Transverse colon (tissue), 4 donors: ENCODE results near the gene DIP2A. TPM values are rescaled to one million over a fixed set of nuclear protein-coding genes. Genes with fewer than 3 reads are reported as not detected.

ENCODE experiments used
- DNase-seq: peaks from one replicate; pipeline ENCODE4 v3.0.0-alpha.2; 2019
- H3K27ac ChIP-seq, 4 donors: fragments of 200-600 bp; sonication (generic); 2 replicates each; pipeline ENCODE4 v1.5.1; 2016 to 2018; ENCODE audit warnings: inconsistent platforms in 4 of 4
- H3K27me3 ChIP-seq: fragments of 200-600 bp; sonication (generic); 2 replicates; pipeline ENCODE4 v1.5.1; 2017; ENCODE audit warnings: inconsistent platforms
- H3K36me3 ChIP-seq, 4 donors: fragments of 200-600 bp; sonication (generic); 2 replicates each; pipeline ENCODE4 v1.5.1; 2017 to 2019; ENCODE audit warnings: inconsistent platforms in 4 of 4
- H3K4me1 ChIP-seq, 4 donors: fragments of 200-600 bp; sonication (generic); 2 replicates each; pipeline ENCODE4 v1.5.1; 2017 to 2020; ENCODE audit warnings: inconsistent platforms in 4 of 4
- H3K4me3 ChIP-seq, 4 donors: fragments of 200-600 bp; sonication (generic); 1 replicate in 1 of 4; 2 replicates in 3 of 4; pipeline versions ENCODE4 v1.5.1 to v1.6.1; 2017 to 2019; ENCODE audit warnings: inconsistent platforms in 4 of 4
- H3K9me3 ChIP-seq, 2 donors: fragments of 200-600 bp; sonication (generic); 2 replicates each; pipeline ENCODE4 v1.5.1; 2017 to 2019; ENCODE audit warnings: inconsistent platforms in 2 of 2
- EP300 ChIP-seq: sonication (generic); formaldehyde crosslinking; IDR thresholded peaks from one replicate; pipeline ENCODE4 v1.6.1; 2017; ENCODE audit warnings: antibody characterized with exemption, low read depth
- POLR2A ChIP-seq: fragments of 450-650 bp; IDR thresholded peaks from one replicate; pipeline ENCODE4 v1.6.1; 2016; ENCODE audit warnings: antibody characterized with exemption, mild to moderate bottlenecking, moderate library complexity
- POLR2AphosphoS5 ChIP-seq, 3 donors: sonication (generic); formaldehyde crosslinking; IDR thresholded peaks; one replicate each; pipeline ENCODE4 v1.6.1; 2016; ENCODE audit warnings: antibody characterized with exemption in 3 of 3
- WGBS, 2 donors: methylation state at CpG; one replicate each; pipeline ENCODE4 v1.1.5; 2018; ENCODE audit warnings: low coverage in 1 of 2; 5-methylcytosine and 5-hydroxymethylcytosine counted together
- in situ Hi-C, 4 donors: fragments of 200-750 bp; cut with MboI; loops; one replicate each; pipeline versions ENCODE4 v1.15.0 to v1.15.1; 2017; ENCODE audit warnings: low sequenced_read_pairs in 3 of 4, low pct_ligation_motif_present in 1 of 4, low pct_unique_long_range_greater_than_20kb in 1 of 4
- intact Hi-C: fragments of 100-400 bp; cut with DNase I; formaldehyde crosslinking; loops from one replicate; pipeline ENCODE4 v1.15.1; 2023; ENCODE audit warnings: low total_unique reads
- total RNA-seq, 4 donors: library from RNA; depleted of rRNA; stranded (reverse); fragments of >200 nt; gene quantifications; one replicate each; pipeline ENCODE4 v1.1.0, GENCODE V29; 2016
- TF ChIP-seq, protein P1 (sequence below), 5 experiments: fragments of 200-600 bp in 3 of 5; fragments of 450-650 bp in 2 of 5; sonication (generic) in 3 of 5; IDR thresholded peaks; 1 replicate in 2 of 5; 2 replicates in 3 of 5; pipeline ENCODE4 v1.5.1; 2016 to 2017; ENCODE audit warnings: antibody characterized with exemption in 5 of 5, inconsistent platforms in 3 of 5, mild to moderate bottlenecking in 2 of 5, moderate library complexity in 1 of 5

Gene DIP2A
- total RNA-seq, 4 donors from 2014 or later: 68.8 to 121 (median 92.9) TPM

DNA sequence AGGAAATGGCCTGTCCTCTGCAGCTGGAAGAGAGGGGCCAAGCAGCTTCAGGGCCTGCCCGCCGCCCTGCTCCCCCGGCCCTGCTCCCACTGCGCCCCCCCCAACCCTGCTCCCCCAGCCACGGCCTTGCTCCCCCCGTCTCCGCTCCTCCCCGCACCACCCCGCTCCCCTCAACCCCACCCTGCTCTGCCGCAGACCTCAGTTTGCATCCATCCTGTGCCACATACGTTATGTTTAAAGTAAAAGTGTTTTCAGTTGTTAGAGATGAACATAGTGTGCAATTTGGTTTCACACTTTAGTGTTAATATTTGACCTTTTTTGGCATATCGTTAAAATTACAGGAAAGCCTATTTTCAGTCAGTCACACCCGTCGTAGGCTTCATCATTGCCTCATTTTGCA, 34.1 kb upstream of the DIP2A start:
- WGBS, 2 donors: 75 to 88% methylated on average over 3 to 13 of the region's 14 CpGs
- no peak overlapping the region for H3K4me3 ChIP-seq
- H3K27ac ChIP-seq: peak overlapping the region in 1 of 4 donors; percentile 8
- no peak for DNase-seq
- intact Hi-C loops: no loop called here
- in situ Hi-C loops: no loop called here
- H3K9me3 ChIP-seq: no peaks in the 10 kb centered on the region
- no peaks in the 10 kb centered on the region for H3K27me3 ChIP-seq
- TF ChIP-seq EP300 (no peak), POLR2A (no peak), POLR2AphosphoS5 (IDR thresholded peaks at IDR 0.05) (no peak)
- TF ChIP-seq, protein P1, sequence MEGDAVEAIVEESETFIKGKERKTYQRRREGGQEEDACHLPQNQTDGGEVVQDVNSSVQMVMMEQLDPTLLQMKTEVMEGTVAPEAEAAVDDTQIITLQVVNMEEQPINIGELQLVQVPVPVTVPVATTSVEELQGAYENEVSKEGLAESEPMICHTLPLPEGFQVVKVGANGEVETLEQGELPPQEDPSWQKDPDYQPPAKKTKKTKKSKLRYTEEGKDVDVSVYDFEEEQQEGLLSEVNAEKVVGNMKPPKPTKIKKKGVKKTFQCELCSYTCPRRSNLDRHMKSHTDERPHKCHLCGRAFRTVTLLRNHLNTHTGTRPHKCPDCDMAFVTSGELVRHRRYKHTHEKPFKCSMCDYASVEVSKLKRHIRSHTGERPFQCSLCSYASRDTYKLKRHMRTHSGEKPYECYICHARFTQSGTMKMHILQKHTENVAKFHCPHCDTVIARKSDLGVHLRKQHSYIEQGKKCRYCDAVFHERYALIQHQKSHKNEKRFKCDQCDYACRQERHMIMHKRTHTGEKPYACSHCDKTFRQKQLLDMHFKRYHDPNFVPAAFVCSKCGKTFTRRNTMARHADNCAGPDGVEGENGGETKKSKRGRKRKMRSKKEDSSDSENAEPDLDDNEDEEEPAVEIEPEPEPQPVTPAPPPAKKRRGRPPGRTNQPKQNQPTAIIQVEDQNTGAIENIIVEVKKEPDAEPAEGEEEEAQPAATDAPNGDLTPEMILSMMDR (IDR thresholded peaks at IDR 0.05): no peak
- H3K4me1 ChIP-seq: no peaks in the 10 kb centered on the region
- peaks cover 0 to 21% (median 2%) of the 10 kb centered on the region in 4 donors for H3K36me3 ChIP-seq

DNA sequence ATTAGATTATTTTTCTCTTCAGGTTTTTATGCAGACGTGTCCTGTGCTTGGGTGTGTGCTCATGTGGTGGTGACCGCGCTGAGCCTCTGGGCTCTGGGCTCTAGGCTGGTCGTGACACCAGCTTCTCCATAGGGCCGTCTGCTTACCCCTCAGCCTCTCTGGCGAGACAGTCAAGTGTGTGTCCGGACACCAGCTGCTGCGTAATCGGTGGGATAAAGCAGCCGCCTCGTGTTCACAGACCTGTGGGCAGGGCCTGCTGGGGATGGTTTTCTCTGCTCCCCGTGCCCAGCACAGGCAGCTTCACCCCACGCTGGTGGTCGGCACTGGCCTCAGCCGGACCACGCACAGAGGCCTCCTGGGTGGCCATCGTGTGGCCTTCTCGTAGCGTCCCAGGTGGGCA, 33.6 kb upstream of the DIP2A start:
- peaks cover 0 to 23% (median 2%) of the 10 kb centered on the region in 4 donors for H3K36me3 ChIP-seq
- H3K27ac ChIP-seq: peak overlapping the region in 2 of 4 donors; percentile 8 to 21
- no peak overlapping the region for H3K4me3 ChIP-seq
- no peaks in the 10 kb centered on the region for H3K27me3 ChIP-seq
- TF ChIP-seq, protein P1 (IDR thresholded peaks at IDR 0.05): no peak
- TF ChIP-seq EP300 (no peak), POLR2A (no peak), POLR2AphosphoS5 (IDR thresholded peaks at IDR 0.05) (no peak)
- in situ Hi-C loops: no loop called here
- WGBS, 2 donors: 80 to 97% methylated on average over 1 to 17 of the region's 19 CpGs
- H3K9me3 ChIP-seq: no peaks in the 10 kb centered on the region
- intact Hi-C loops: no loop called here
- no peak for DNase-seq
- H3K4me1 ChIP-seq: no peaks in the 10 kb centered on the region

DNA sequence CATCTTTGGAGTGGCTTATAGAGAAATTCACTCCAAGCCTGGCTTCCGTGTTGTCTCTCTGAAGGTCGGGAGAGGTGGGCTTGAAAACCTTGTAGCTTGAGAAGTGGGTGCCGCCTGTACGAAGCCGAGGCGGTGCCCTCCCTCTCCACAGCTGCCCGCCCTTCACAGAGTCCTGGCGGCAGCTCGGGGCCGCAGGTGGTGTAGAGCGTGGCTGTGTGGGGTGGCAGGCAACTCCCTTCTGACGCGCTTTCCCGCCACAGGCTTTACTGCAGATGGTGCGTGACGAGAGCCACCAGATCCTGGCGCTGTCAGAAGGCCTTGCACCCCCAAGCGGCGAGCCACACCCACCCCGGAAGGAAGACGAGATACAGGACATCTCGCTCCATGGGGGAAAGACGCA, 33.1 kb upstream of the DIP2A start:
- in situ Hi-C loops: no loop called here
- intact Hi-C loops: no loop called here
- TF ChIP-seq POLR2A: no peak
- no peak for TF ChIP-seq EP300
- no peak for TF ChIP-seq POLR2AphosphoS5 (IDR thresholded peaks at IDR 0.05)
- TF ChIP-seq, protein P1 (IDR thresholded peaks at IDR 0.05): no peak
- no peaks in the 10 kb centered on the region for H3K27me3 ChIP-seq
- no peak overlapping the region for H3K4me3 ChIP-seq
- 85 to 91% methylated on average over 6 to 23 of the region's 23 CpGs for WGBS, 2 donors
- no peaks in the 10 kb centered on the region for H3K4me1 ChIP-seq
- H3K36me3 ChIP-seq: peaks cover 0 to 28% (median 3%) of the 10 kb centered on the region in 4 donors
- no peak for DNase-seq
- H3K9me3 ChIP-seq: no peaks in the 10 kb centered on the region
- peak overlapping the region in 1 of 4 donors; percentile 21 for H3K27ac ChIP-seq

DNA sequence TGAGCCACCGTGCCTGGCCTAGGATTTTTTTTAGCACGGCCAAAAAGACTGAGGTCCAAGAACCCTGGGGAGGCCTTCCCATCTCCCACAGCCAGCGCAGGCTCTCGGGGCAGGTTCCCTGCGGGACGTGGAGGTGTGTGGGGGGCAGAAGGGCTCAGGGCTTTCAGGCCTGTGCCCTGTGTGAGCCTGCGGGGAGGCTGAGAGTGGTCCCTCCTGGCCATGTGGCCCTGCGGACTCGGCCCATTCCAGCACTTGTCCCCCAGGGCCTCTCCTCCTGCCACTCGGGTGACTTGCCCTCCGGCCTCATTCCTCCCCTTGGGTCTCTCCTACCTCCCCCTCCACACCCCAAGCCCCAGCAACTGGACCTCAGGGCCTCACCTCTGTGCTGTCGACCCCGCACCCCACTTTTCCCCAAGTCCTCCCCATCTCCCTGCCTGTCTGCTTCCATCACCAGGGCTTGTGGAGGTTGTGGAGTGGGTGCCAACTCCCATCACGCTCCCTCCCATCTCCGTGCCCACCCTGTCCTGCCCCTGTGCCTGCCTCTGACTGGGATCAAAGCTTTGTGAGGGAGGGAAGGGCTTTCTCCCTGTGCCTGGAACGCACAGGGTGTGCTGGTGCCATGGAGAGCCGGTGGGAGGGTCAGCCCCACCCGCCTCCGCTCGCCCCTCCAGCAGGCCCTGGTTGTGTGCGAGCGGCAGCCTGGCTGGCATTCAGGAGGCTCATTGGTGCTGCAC, 32.2 kb upstream of the DIP2A start:
- H3K4me3 ChIP-seq: no peak overlapping the region
- in situ Hi-C loops: no loop called here
- DNase-seq: no peak
- whole genome bisulfite sequencing, 2 donors: 98% methylated on average over 22 of the region's 22 CpGs; no CpG with 5 or more reads in 1 of the 2 donors
- peaks cover 0 to 35% (median 7%) of the 10 kb centered on the region in 4 donors for H3K36me3 ChIP-seq
- no peaks in the 10 kb centered on the region for H3K9me3 ChIP-seq
- TF ChIP-seq POLR2A (no peak), EP300 (no peak), POLR2AphosphoS5 (IDR thresholded peaks at IDR 0.05) (no peak)
- TF ChIP-seq, protein P1 (IDR thresholded peaks at IDR 0.05): no peak
- no peak overlapping the region for H3K27ac ChIP-seq
- intact Hi-C loops: no loop called here
- no peaks in the 10 kb centered on the region for H3K4me1 ChIP-seq
- H3K27me3 ChIP-seq: no peaks in the 10 kb centered on the region
